WTC11 (cell line): Measurements from ENCODE around the gene TNP2.

Source experiments
- E2F1 ChIP-seq: sonication (generic); formaldehyde crosslinking; IDR thresholded peaks from 2 replicates; pipeline ENCODE4 v1.8.0; 2022; ENCODE audit warnings: mild to moderate bottlenecking, missing genetic modification reagents
- E2F5 ChIP-seq: sonication (generic); formaldehyde crosslinking; IDR thresholded peaks from 2 replicates; pipeline ENCODE4 v1.8.1; 2022; ENCODE audit warnings: mild to moderate bottlenecking, moderate library complexity, missing genetic modification reagents

GRCh38 chr16:11314309-11314894, 45.3 kb upstream of the TNP2 start:
- TF ChIP-seq E2F1 (CRISPR knock-in tag) (no peak), E2F5 (no peak)
